Measurements from ENCODE around the gene NANOG.
"Not testable (repeated sequence)": the region's sequence is repeated elsewhere in the genome, so short reads cannot be mapped to it uniquely, and the experiment has no call there.

NANOG gene

GRCh38 chr12:7806863-7807487 is 17.8 kb downstream of the NANOG start:
- H3K36me3 ChIP-seq (ENCODE audit: insufficient read depth, low read length): no peaks in the 10 kb centered on the region
- no peak overlapping the region for H3K9ac ChIP-seq (ENCODE audit: low read depth, low read length)
- no peak overlapping the region for H3K4me2 ChIP-seq (ENCODE audit: low read length)
- H3K4me3 ChIP-seq (ENCODE audit: low read length): no peak overlapping the region
- no peaks in the 10 kb centered on the region for H3K9me3 ChIP-seq (replicated peaks; ENCODE audit: low read length)
- no peaks in the 10 kb centered on the region for H3K4me1 ChIP-seq (ENCODE audit: control insufficient read depth, insufficient read depth, low read length)
- H3K27me3 ChIP-seq (ENCODE audit: control insufficient read depth, insufficient read depth, low read length): no peaks in the 10 kb centered on the region

- not testable (repeated sequence) for H3K4me2 ChIP-seq (ENCODE audit: low read length); H3K9me3 ChIP-seq (replicated peaks; ENCODE audit: low read length); H3K27me3 ChIP-seq (ENCODE audit: control insufficient read depth, insufficient read depth, low read length); H3K36me3 ChIP-seq (ENCODE audit: insufficient read depth, low read length); H3K4me1 ChIP-seq (ENCODE audit: control insufficient read depth, insufficient read depth, low read length); H3K4me3 ChIP-seq (ENCODE audit: low read length); H3K9ac ChIP-seq (ENCODE audit: low read depth, low read length)
Measured at GRCh38 chr12:7825754-7826153, 36.6 kb downstream of the NANOG start.

- H3K36me3 ChIP-seq (ENCODE audit: insufficient read depth, low read length); H3K4me3 ChIP-seq (ENCODE audit: low read length); H3K9me3 ChIP-seq (replicated peaks; ENCODE audit: low read length); H3K4me1 ChIP-seq (ENCODE audit: control insufficient read depth, insufficient read depth, low read length); H3K9ac ChIP-seq (ENCODE audit: low read depth, low read length); H3K4me2 ChIP-seq (ENCODE audit: low read length); H3K27me3 ChIP-seq (ENCODE audit: control insufficient read depth, insufficient read depth, low read length): not testable (repeated sequence)
Measured at GRCh38 chr12:7829737-7830136, 40.5 kb downstream of the NANOG start.

GRCh38 chr12:7832059-7832696 is 43.0 kb downstream of the NANOG start:
- H3K4me2 ChIP-seq (ENCODE audit: low read length): no peak overlapping the region
- H3K4me3 ChIP-seq (ENCODE audit: low read length): no peak overlapping the region
- no peaks in the 10 kb centered on the region for H3K9me3 ChIP-seq (replicated peaks; ENCODE audit: low read length)
- no peaks in the 10 kb centered on the region for H3K36me3 ChIP-seq (ENCODE audit: insufficient read depth, low read length)
- H3K27me3 ChIP-seq (ENCODE audit: control insufficient read depth, insufficient read depth, low read length): no peaks in the 10 kb centered on the region
- no peaks in the 10 kb centered on the region for H3K4me1 ChIP-seq (ENCODE audit: control insufficient read depth, insufficient read depth, low read length)
- H3K9ac ChIP-seq (ENCODE audit: low read depth, low read length): no peak overlapping the region

- not testable (repeated sequence) for H3K36me3 ChIP-seq (ENCODE audit: insufficient read depth, low read length); H3K4me1 ChIP-seq (ENCODE audit: control insufficient read depth, insufficient read depth, low read length); H3K4me3 ChIP-seq (ENCODE audit: low read length); H3K9ac ChIP-seq (ENCODE audit: low read depth, low read length); H3K4me2 ChIP-seq (ENCODE audit: low read length); H3K27me3 ChIP-seq (ENCODE audit: control insufficient read depth, insufficient read depth, low read length); H3K9me3 ChIP-seq (replicated peaks; ENCODE audit: low read length)
Measured at GRCh38 chr12:7833201-7833600, 44.0 kb downstream of the NANOG start.

GRCh38 chr12:7833831-7834230 is 44.6 kb downstream of the NANOG start:
- Histone ChIP-seq H3K4me3 (ENCODE audit: low read length) (no peak overlapping the region), H3K9ac (ENCODE audit: low read depth, low read length) (no peak overlapping the region), H3K9me3 (replicated peaks; ENCODE audit: low read length) (no peaks in the 10 kb centered on the region), H3K4me1 (ENCODE audit: control insufficient read depth, insufficient read depth, low read length) (no peaks in the 10 kb centered on the region), H3K4me2 (ENCODE audit: low read length) (no peak overlapping the region), H3K36me3 (ENCODE audit: insufficient read depth, low read length) (no peaks in the 10 kb centered on the region), H3K27me3 (ENCODE audit: control insufficient read depth, insufficient read depth, low read length) (no peaks in the 10 kb centered on the region)

GRCh38 chr12:7834701-7835100 is 45.5 kb downstream of the NANOG start:
- no peak overlapping the region for H3K4me2 ChIP-seq (ENCODE audit: low read length)
- H3K4me1 ChIP-seq (ENCODE audit: control insufficient read depth, insufficient read depth, low read length): no peaks in the 10 kb centered on the region
- no peaks in the 10 kb centered on the region for H3K36me3 ChIP-seq (ENCODE audit: insufficient read depth, low read length)
- no peaks in the 10 kb centered on the region for H3K27me3 ChIP-seq (ENCODE audit: control insufficient read depth, insufficient read depth, low read length)
- H3K9ac ChIP-seq (ENCODE audit: low read depth, low read length): no peak overlapping the region
- H3K4me3 ChIP-seq (ENCODE audit: low read length): no peak overlapping the region
- no peaks in the 10 kb centered on the region for H3K9me3 ChIP-seq (replicated peaks; ENCODE audit: low read length)

GRCh38 chr12:7835116-7835515 is 45.9 kb downstream of the NANOG start:
- Histone ChIP-seq H3K9me3 (replicated peaks; ENCODE audit: low read length) (no peaks in the 10 kb centered on the region), H3K36me3 (ENCODE audit: insufficient read depth, low read length) (no peaks in the 10 kb centered on the region), H3K4me3 (ENCODE audit: low read length) (no peak overlapping the region), H3K27me3 (ENCODE audit: control insufficient read depth, insufficient read depth, low read length) (no peaks in the 10 kb centered on the region), H3K4me1 (ENCODE audit: control insufficient read depth, insufficient read depth, low read length) (no peaks in the 10 kb centered on the region), H3K4me2 (ENCODE audit: low read length) (no peak overlapping the region), H3K9ac (ENCODE audit: low read depth, low read length) (no peak overlapping the region)

- Histone ChIP-seq H3K9ac (ENCODE audit: low read depth, low read length) (no peak overlapping the region), H3K4me3 (ENCODE audit: low read length) (no peak overlapping the region), H3K36me3 (ENCODE audit: insufficient read depth, low read length) (no peaks in the 10 kb centered on the region), H3K9me3 (replicated peaks; ENCODE audit: low read length) (no peaks in the 10 kb centered on the region), H3K4me1 (ENCODE audit: control insufficient read depth, insufficient read depth, low read length) (no peaks in the 10 kb centered on the region), H3K27me3 (ENCODE audit: control insufficient read depth, insufficient read depth, low read length) (no peaks in the 10 kb centered on the region), H3K4me2 (ENCODE audit: low read length) (no peak overlapping the region)
Measured at GRCh38 chr12:7835766-7836165, 46.6 kb downstream of the NANOG start.

- H3K4me1 ChIP-seq (ENCODE audit: control insufficient read depth, insufficient read depth, low read length): no peaks in the 10 kb centered on the region
- H3K36me3 ChIP-seq (ENCODE audit: insufficient read depth, low read length): no peaks in the 10 kb centered on the region
- no peak overlapping the region for H3K9ac ChIP-seq (ENCODE audit: low read depth, low read length)
- no peak overlapping the region for H3K4me2 ChIP-seq (ENCODE audit: low read length)
- no peaks in the 10 kb centered on the region for H3K27me3 ChIP-seq (ENCODE audit: control insufficient read depth, insufficient read depth, low read length)
- H3K4me3 ChIP-seq (ENCODE audit: low read length): no peak overlapping the region
- H3K9me3 ChIP-seq (replicated peaks; ENCODE audit: low read length): no peaks in the 10 kb centered on the region
Measured at GRCh38 chr12:7837366-7837765, 48.2 kb downstream of the NANOG start.

GRCh38 chr12:7839226-7839625 is 50.0 kb downstream of the NANOG start:
- not testable (repeated sequence) for H3K4me3 ChIP-seq (ENCODE audit: low read length); H3K4me1 ChIP-seq (ENCODE audit: control insufficient read depth, insufficient read depth, low read length)

GRCh38 chr12:7839848-7840247 is 50.6 kb downstream of the NANOG start:
- H3K4me3 ChIP-seq (ENCODE audit: low read length); H3K27me3 ChIP-seq (ENCODE audit: control insufficient read depth, insufficient read depth, low read length); H3K4me1 ChIP-seq (ENCODE audit: control insufficient read depth, insufficient read depth, low read length); H3K36me3 ChIP-seq (ENCODE audit: insufficient read depth, low read length); H3K4me2 ChIP-seq (ENCODE audit: low read length); H3K9me3 ChIP-seq (replicated peaks; ENCODE audit: low read length); H3K9ac ChIP-seq (ENCODE audit: low read depth, low read length): not testable (repeated sequence)

More at GRCh38 chr12:7839226-7839625, 50.0 kb downstream of the NANOG start:
- H3K36me3 ChIP-seq (ENCODE audit: insufficient read depth, low read length); H3K4me2 ChIP-seq (ENCODE audit: low read length); H3K9ac ChIP-seq (ENCODE audit: low read depth, low read length); H3K27me3 ChIP-seq (ENCODE audit: control insufficient read depth, insufficient read depth, low read length); H3K9me3 ChIP-seq (replicated peaks; ENCODE audit: low read length): not testable (repeated sequence)
